OCI-LY3 (cell line): ENCODE data around the gene CRYBB2.
"Not testable (repeated sequence)": the region's sequence is repeated elsewhere in the genome, so short reads cannot be mapped to it uniquely, and the experiment has no call there.

Experiments used
- H2AFZ ChIP-seq: fragments of 200-600, 300-600 bp; shearing (Covaris generic); 2 replicates; pipeline ENCODE4 v1.6.0; 2014; ENCODE audit warnings: antibody characterized with exemption, low read depth, low read length
- H3K27ac ChIP-seq: fragments of 200-600, 300-600 bp; sonication (generic); 2 replicates; pipeline ENCODE4 v1.5.1; 2014; ENCODE audit warnings: mild to moderate bottlenecking, low read length, moderate library complexity, mixed read lengths
- H3K27me3 ChIP-seq: fragments of 200-600, 300-600 bp; sonication (generic); 2 replicates; pipeline ENCODE4 v1.6.1; 2014; ENCODE audit warnings: low read depth, low read length, mixed read lengths
- H3K36me3 ChIP-seq: fragments of 200-600, 300-600 bp; sonication (generic); replicated peaks from 2 replicates; pipeline ENCODE3; 2014; ENCODE audit warnings: low read depth, low read length, mixed read lengths
- H3K4me1 ChIP-seq: fragments of 300-600, 200-600 bp; sonication (generic); 2 replicates; pipeline ENCODE4 v1.6.1; 2014; ENCODE audit warnings: low read length, mixed read lengths
- H3K4me2 ChIP-seq: fragments of 200-600, 300-600 bp; sonication (generic); 2 replicates; pipeline ENCODE4 v1.6.1; 2014; ENCODE audit warnings: low read length, mixed read lengths
- H3K4me3 ChIP-seq: fragments of 300-600, 200-600 bp; sonication (generic); 2 replicates; pipeline ENCODE4 v1.5.1; 2014; ENCODE audit warnings: antibody characterized with exemption, mild to moderate bottlenecking, low read length, moderate library complexity
- H3K79me2 ChIP-seq: fragments of 300-600, 200-600 bp; shearing (Covaris generic); 2 replicates; pipeline ENCODE4 v1.6.1; 2014; ENCODE audit warnings: mild to moderate bottlenecking, low read length, mixed read lengths
- H3K9ac ChIP-seq: fragments of 300-600, 200-600 bp; shearing (Covaris generic); 2 replicates; pipeline ENCODE4 v1.6.0; 2014; ENCODE audit warnings: mild to moderate bottlenecking, low read length, moderate library complexity
- H3K9me3 ChIP-seq: fragments of 200-600, 300-600 bp; shearing (Covaris generic); 2 replicates; pipeline ENCODE4 v1.6.1; 2014; ENCODE audit warnings: low read length, mixed read lengths; ENCODE audit not compliant: insufficient read depth
- H4K20me1 ChIP-seq: fragments of 200-600, 300-600 bp; sonication (generic); 2 replicates; pipeline ENCODE4 v1.6.1; 2016; ENCODE audit warnings: low read length, mixed read lengths; ENCODE audit not compliant: insufficient read depth
- CTCF ChIP-seq: fragments of 200-600, 300-600 bp; sonication (generic); IDR thresholded peaks from 2 replicates; pipeline ENCODE4 v1.5.1; 2014; ENCODE audit warnings: antibody characterized with exemption, low read length, low read depth
- EZH2phosphoT487 ChIP-seq: fragments of 200-600 bp; shearing (Covaris generic); IDR thresholded peaks from 2 replicates; pipeline ENCODE4 v1.6.1; 2018; ENCODE audit warnings: antibody characterized with exemption, mixed run types, low read depth

The CRYBB2 gene

GRCh38 chr22:25221790-25222189 is 2.4 kb downstream of the CRYBB2 start:
- H3K27me3 ChIP-seq = peaks cover 57% of the 10 kb centered on the region
- no peak overlapping the region for H3K4me2 ChIP-seq
- no peaks in the 10 kb centered on the region for H4K20me1 ChIP-seq
- no peaks in the 10 kb centered on the region for H3K79me2 ChIP-seq
- TF ChIP-seq EZH2phosphoT487 (no peak), CTCF (no peak)
- no peaks in the 10 kb centered on the region for H3K9me3 ChIP-seq
- no peak overlapping the region for H3K9ac ChIP-seq
- H3K4me3 ChIP-seq = no peak overlapping the region
- no peak overlapping the region for H2AFZ ChIP-seq
- H3K36me3 ChIP-seq = no peaks in the 10 kb centered on the region
- H3K4me1 ChIP-seq = no peaks in the 10 kb centered on the region
- H3K27ac ChIP-seq = no peak overlapping the region

- no peak overlapping the region for H3K27ac ChIP-seq
- H2AFZ ChIP-seq = no peak overlapping the region
- no peaks in the 10 kb centered on the region for H3K79me2 ChIP-seq
- TF ChIP-seq EZH2phosphoT487 (no peak), CTCF (no peak)
- no peaks in the 10 kb centered on the region for H3K4me1 ChIP-seq
- no peaks in the 10 kb centered on the region for H4K20me1 ChIP-seq
- H3K9ac ChIP-seq = no peak overlapping the region
- no peak overlapping the region for H3K4me2 ChIP-seq
- peaks cover 58% of the 10 kb centered on the region for H3K27me3 ChIP-seq
- H3K9me3 ChIP-seq = no peaks in the 10 kb centered on the region
- H3K4me3 ChIP-seq = no peak overlapping the region
- no peaks in the 10 kb centered on the region for H3K36me3 ChIP-seq
Measured at GRCh38 chr22:25223269-25223850, 3.9 kb downstream of the CRYBB2 start.

- H3K27me3 ChIP-seq = peaks cover 21% of the 10 kb centered on the region
- H3K36me3 ChIP-seq = no peaks in the 10 kb centered on the region
- H3K27ac ChIP-seq = no peak overlapping the region
- no peak overlapping the region for H3K9ac ChIP-seq
- no peaks in the 10 kb centered on the region for H4K20me1 ChIP-seq
- no peak overlapping the region for H2AFZ ChIP-seq
- TF ChIP-seq CTCF (no peak), EZH2phosphoT487 (no peak)
- H3K9me3 ChIP-seq = no peaks in the 10 kb centered on the region
- no peaks in the 10 kb centered on the region for H3K4me1 ChIP-seq
- H3K4me2 ChIP-seq = no peak overlapping the region
- no peaks in the 10 kb centered on the region for H3K79me2 ChIP-seq
- no peak overlapping the region for H3K4me3 ChIP-seq
Measured at GRCh38 chr22:25228822-25229221, 9.4 kb downstream of the CRYBB2 start.

GRCh38 chr22:25230760-25231159 is 11.3 kb downstream of the CRYBB2 start:
- H3K36me3 ChIP-seq, H3K4me3 ChIP-seq, H3K4me2 ChIP-seq, H3K27ac ChIP-seq, H3K9ac ChIP-seq, H3K79me2 ChIP-seq, H3K27me3 ChIP-seq, H2AFZ ChIP-seq, H3K4me1 ChIP-seq, H4K20me1 ChIP-seq, H3K9me3 ChIP-seq: not testable (repeated sequence)

GRCh38 chr22:25232301-25232700 is 12.9 kb downstream of the CRYBB2 start:
- no peaks in the 10 kb centered on the region for H3K79me2 ChIP-seq
- H3K4me3 ChIP-seq = no peak overlapping the region
- no peak overlapping the region for H2AFZ ChIP-seq
- TF ChIP-seq EZH2phosphoT487 = no peak
- TF ChIP-seq CTCF = no peak
- H3K36me3 ChIP-seq = no peaks in the 10 kb centered on the region
- no peak overlapping the region for H3K9ac ChIP-seq
- H4K20me1 ChIP-seq = no peaks in the 10 kb centered on the region
- H3K27ac ChIP-seq = no peak overlapping the region
- H3K9me3 ChIP-seq = no peaks in the 10 kb centered on the region
- H3K4me2 ChIP-seq = no peak overlapping the region
- H3K27me3 ChIP-seq = peaks cover 3% of the 10 kb centered on the region
- peaks cover 4% of the 10 kb centered on the region; the same call in 1 of the 2 replicates for H3K4me1 ChIP-seq

- not testable (repeated sequence) for H3K36me3 ChIP-seq, H3K4me3 ChIP-seq, H4K20me1 ChIP-seq, H3K4me1 ChIP-seq, H3K27me3 ChIP-seq, H3K9ac ChIP-seq, H3K27ac ChIP-seq, H3K79me2 ChIP-seq, H3K9me3 ChIP-seq, H3K4me2 ChIP-seq, H2AFZ ChIP-seq
Measured at GRCh38 chr22:25233706-25234105, 14.3 kb downstream of the CRYBB2 start.
